ENCODE measurements around the gene SCNM1.

DNA sequence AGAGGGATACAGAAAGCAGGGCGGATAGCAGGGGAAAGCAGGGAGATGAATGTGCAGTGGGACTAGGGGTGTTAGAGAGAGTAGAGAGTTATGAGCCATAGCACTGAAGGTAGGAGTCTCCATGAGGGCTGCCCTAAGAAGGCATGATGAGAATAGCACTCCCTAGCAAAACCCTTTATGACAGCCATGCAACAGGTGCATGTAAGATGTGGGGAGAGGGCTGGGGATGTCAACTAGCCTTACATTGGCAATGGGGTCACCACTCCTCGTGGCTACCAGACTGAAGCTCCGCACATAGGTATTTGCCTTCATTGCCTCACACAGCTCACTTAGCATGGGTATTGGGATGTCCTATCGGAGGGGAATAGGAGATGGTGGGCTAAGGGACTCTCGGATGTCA is 5.2 kb downstream of the SCNM1 start:
- TF ChIP-seq, protein P1, sequence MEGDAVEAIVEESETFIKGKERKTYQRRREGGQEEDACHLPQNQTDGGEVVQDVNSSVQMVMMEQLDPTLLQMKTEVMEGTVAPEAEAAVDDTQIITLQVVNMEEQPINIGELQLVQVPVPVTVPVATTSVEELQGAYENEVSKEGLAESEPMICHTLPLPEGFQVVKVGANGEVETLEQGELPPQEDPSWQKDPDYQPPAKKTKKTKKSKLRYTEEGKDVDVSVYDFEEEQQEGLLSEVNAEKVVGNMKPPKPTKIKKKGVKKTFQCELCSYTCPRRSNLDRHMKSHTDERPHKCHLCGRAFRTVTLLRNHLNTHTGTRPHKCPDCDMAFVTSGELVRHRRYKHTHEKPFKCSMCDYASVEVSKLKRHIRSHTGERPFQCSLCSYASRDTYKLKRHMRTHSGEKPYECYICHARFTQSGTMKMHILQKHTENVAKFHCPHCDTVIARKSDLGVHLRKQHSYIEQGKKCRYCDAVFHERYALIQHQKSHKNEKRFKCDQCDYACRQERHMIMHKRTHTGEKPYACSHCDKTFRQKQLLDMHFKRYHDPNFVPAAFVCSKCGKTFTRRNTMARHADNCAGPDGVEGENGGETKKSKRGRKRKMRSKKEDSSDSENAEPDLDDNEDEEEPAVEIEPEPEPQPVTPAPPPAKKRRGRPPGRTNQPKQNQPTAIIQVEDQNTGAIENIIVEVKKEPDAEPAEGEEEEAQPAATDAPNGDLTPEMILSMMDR (tag by site-specific recombination; IDR thresholded peaks at IDR 0.05) = no peak
- TF ChIP-seq, protein P2, sequence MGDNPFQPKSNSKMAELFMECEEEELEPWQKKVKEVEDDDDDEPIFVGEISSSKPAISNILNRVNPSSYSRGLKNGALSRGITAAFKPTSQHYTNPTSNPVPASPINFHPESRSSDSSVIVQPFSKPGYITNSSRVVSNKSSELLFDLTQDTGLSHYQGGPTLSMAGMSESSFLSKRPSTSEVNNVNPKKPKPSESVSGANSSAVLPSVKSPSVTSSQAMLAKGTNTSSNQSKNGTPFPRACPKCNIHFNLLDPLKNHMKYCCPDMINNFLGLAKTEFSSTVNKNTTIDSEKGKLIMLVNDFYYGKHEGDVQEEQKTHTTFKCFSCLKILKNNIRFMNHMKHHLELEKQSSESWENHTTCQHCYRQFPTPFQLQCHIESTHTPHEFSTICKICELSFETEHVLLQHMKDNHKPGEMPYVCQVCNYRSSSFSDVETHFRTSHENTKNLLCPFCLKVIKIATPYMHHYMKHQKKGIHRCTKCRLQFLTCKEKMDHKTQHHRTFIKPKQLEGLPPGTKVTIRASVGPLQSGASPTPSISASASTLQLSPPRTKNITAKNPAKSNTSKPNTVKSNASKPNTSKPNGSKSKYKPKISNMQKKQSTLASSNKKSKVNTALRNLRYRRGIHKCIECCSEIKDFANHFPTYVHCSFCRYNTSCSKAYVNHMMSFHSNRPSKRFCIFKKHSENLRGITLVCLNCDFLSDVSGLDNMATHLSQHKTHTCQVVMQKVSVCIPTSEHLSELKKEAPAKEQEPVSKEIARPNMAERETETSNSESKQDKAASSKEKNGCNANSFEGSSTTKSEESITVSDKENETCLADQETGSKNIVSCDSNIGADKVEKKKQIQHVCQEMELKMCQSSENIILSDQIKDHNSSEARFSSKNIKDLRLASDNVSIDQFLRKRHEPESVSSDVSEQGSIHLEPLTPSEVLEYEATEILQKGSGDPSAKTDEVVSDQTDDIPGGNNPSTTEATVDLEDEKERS (tag by site-specific recombination; IDR thresholded peaks at IDR 0.05) = no peak
- TF ChIP-seq, protein P3, sequence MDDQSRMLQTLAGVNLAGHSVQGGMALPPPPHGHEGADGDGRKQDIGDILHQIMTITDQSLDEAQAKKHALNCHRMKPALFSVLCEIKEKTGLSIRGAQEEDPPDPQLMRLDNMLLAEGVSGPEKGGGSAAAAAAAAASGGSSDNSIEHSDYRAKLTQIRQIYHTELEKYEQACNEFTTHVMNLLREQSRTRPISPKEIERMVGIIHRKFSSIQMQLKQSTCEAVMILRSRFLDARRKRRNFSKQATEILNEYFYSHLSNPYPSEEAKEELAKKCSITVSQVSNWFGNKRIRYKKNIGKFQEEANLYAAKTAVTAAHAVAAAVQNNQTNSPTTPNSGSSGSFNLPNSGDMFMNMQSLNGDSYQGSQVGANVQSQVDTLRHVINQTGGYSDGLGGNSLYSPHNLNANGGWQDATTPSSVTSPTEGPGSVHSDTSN (CRISPR knock-in tag; IDR thresholded peaks at IDR 0.05) = no peak
- TF ChIP-seq, protein P4, sequence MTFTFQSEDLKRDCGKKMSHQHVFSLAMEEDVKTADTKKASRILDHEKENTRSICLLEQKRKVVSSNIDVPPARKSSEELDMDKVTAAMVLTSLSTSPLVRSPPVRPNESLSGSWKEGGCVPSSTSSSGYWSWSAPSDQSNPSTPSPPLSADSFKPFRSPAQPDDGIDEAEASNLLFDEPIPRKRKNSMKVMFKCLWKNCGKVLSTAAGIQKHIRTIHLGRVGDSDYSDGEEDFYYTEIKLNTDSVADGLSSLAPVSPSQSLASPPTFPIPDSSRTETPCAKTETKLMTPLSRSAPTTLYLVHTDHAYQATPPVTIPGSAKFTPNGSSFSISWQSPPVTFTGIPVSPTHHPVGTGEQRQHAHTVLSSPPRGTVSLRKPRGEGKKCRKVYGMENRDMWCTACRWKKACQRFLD (tag by site-specific recombination; IDR thresholded peaks at IDR 0.05) = no peak
- TF ChIP-seq TCF7L2 (IDR thresholded peaks at IDR 0.05; ENCODE audit: borderline replicate concordance, low read depth, low read length) = no peak
- TF ChIP-seq ZNF558 (tag by site-specific recombination; IDR thresholded peaks at IDR 0.05) = no peak
- TF ChIP-seq ZNF548 (tag by site-specific recombination; IDR thresholded peaks at IDR 0.05) = no peak
- TF ChIP-seq, protein P5, sequence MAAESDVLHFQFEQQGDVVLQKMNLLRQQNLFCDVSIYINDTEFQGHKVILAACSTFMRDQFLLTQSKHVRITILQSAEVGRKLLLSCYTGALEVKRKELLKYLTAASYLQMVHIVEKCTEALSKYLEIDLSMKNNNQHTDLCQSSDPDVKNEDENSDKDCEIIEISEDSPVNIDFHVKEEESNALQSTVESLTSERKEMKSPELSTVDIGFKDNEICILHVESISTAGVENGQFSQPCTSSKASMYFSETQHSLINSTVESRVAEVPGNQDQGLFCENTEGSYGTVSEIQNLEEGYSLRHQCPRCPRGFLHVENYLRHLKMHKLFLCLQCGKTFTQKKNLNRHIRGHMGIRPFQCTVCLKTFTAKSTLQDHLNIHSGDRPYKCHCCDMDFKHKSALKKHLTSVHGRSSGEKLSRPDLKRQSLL (tag by site-specific recombination; IDR thresholded peaks at IDR 0.05) = no peak
- no peak for TF ChIP-seq ZNF266 (tag by site-specific recombination; IDR thresholded peaks at IDR 0.05; ENCODE audit: low read depth)
- TF ChIP-seq ZNF629 (tag by site-specific recombination; IDR thresholded peaks at IDR 0.05) = no peak

Data from HEK293 (cell line).